ENCODE measurements around the gene AGPAT2. TPM values are rescaled to one million over a fixed set of nuclear protein-coding genes. Genes with fewer than 3 reads are reported as not detected.

AGPAT2 gene
- total and polyA plus RNA-seq, 2 donors (not counting 1 experiment from before 2014, with no cell fraction given) = 25.1 to 28.4 TPM

DNA sequence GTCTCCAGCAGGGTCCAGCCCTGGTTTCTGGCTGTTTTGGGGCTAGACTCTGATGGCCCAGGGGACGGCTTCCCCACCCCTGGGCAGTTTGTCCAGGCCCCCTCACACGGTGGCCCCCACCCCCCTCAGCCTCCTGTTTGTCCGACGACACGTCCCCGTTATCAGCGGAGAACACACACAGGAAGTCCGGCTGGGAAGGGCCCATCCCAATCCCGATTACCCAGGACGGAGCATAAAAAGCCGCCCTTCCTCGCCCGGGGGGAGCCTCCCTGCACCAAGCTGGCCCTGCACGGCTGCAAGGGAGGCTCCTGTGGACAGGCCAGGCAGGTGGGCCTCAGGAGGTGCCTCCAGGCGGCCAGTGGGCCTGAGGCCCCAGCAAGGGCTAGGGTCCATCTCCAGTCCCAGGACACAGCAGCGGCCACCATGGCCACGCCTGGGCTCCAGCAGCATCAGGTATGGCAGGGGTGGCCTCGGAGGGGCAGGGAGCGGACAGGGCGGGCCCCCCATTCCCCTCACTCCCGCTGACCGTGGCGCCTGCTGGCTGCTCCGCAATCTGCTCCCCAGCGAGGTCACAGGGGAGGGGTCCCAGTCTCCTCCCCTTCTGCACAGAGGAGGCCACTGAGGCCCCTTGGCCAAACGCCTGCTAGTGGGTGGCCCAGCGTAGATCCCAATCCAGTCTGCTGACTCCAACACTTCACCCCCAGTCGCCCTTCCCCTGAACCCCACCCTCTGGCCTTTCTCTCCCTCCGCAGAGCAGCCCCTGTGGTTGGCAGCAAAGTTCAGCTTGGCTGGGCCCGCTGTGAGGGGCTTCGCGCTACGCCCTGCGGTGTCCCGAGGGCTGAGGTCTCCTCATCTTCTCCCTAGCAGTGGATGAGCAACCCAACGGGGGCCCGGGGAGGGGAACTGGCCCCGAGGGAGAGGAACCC, 24.3 kb downstream of the AGPAT2 start, which contains the start of gene EGFL7:
EGFL7 (plus strand) TSS at position 261 of the 926 bp plus-strand sequence. CDS start 5,367 bp downstream, outside the sequence.
- H2AFZ ChIP-seq (ENCODE audit: insufficient read depth, low read depth, low read length, poor library complexity, severe bottlenecking) = no peak within 1 kb of the TSS
- no peaks in the 10 kb centered on the region for H3K36me3 ChIP-seq (replicated peaks in 1 of 2; ENCODE audit: control extremely low read depth in 1 of 2, control insufficient read depth in 1 of 2, extremely low read depth in 1 of 2, insufficient read depth in 2 of 2, low read length in 1 of 2)
- no peak for DNase-seq
- H3K27ac Mint-ChIP-seq = no peak within 1 kb of the TSS
- CTCF ChIA-PET = interaction anchor here (1.5 kb wide), 1 partner anchor 9 kb away, joined by 6 read pairs; no protein-coding TSS in a partner anchor
- H3K27ac ChIP-seq (ENCODE audit: low read length in 2 of 2) = no peak within 1 kb of the TSS
- intact Hi-C loops (cut with micrococcal nuclease) = loop anchor here (10.0 kb wide), 1 partner anchor 52 kb away; the partner anchor contains the start of gene DIPK1B
- TF ChIP-seq EZH2 (IDR thresholded peaks at IDR 0.05; ENCODE audit: borderline replicate concordance, insufficient read depth, low read depth, low read length, poor library complexity, severe bottlenecking) = no peak
- TF ChIP-seq, protein P1, sequence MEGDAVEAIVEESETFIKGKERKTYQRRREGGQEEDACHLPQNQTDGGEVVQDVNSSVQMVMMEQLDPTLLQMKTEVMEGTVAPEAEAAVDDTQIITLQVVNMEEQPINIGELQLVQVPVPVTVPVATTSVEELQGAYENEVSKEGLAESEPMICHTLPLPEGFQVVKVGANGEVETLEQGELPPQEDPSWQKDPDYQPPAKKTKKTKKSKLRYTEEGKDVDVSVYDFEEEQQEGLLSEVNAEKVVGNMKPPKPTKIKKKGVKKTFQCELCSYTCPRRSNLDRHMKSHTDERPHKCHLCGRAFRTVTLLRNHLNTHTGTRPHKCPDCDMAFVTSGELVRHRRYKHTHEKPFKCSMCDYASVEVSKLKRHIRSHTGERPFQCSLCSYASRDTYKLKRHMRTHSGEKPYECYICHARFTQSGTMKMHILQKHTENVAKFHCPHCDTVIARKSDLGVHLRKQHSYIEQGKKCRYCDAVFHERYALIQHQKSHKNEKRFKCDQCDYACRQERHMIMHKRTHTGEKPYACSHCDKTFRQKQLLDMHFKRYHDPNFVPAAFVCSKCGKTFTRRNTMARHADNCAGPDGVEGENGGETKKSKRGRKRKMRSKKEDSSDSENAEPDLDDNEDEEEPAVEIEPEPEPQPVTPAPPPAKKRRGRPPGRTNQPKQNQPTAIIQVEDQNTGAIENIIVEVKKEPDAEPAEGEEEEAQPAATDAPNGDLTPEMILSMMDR (IDR thresholded peaks at IDR 0.05) = no peak
- ATAC-seq (ENCODE audit: low read depth) = no peak
- no peaks in the 10 kb centered on the region for H3K9me3 Mint-ChIP-seq (ENCODE audit: insufficient read depth)
- POLR2A ChIA-PET = no interaction called here
- 46% methylated on average over 37 of the region's 38 CpGs for WGBS (ENCODE audit: insufficient coverage)
- H4K20me1 ChIP-seq (ENCODE audit: control insufficient read depth, insufficient read depth, low read length, poor library complexity, severe bottlenecking) = no peaks in the 10 kb centered on the region
- peaks cover 0 to 27% (median 0%) of the 10 kb centered on the region in 3 donors for H3K9me3 ChIP-seq (ENCODE audit: control extremely low read depth in 1 of 3, control insufficient read depth in 2 of 3, insufficient read depth in 1 of 3, low read length in 2 of 3)
- no peak within 1 kb of the TSS for H3K9ac ChIP-seq (ENCODE audit: low read length)
- H3K79me2 ChIP-seq (ENCODE audit: control insufficient read depth, insufficient read depth, low read length) = no peaks in the 10 kb centered on the region
- H3K4me1 Mint-ChIP-seq = peaks cover 16% of the 10 kb centered on the region
- H3K4me2 ChIP-seq (replicated peaks; ENCODE audit: low read depth, low read length, poor library complexity, severe bottlenecking) = no peak within 1 kb of the TSS
- no peak within 1 kb of the TSS for H3K4me3 Mint-ChIP-seq
- peaks cover 23 to 33% of the 10 kb centered on the region in 2 donors for H3K4me1 ChIP-seq (ENCODE audit: control insufficient read depth in 2 of 2, insufficient read depth in 2 of 2, low read length in 2 of 2)
- H3K4me3 ChIP-seq (ENCODE audit: control extremely low read depth in 1 of 5, extremely low read depth in 1 of 5, insufficient read depth in 1 of 5, low read depth in 2 of 5, low read length in 4 of 5) = no peak within 1 kb of the TSS
- H3K27me3 Mint-ChIP-seq = peaks cover 23% of the 10 kb centered on the region
- H3K27me3 ChIP-seq (replicated peaks in 1 of 4; ENCODE audit: control extremely low read depth in 1 of 4, control insufficient read depth in 3 of 4, insufficient read depth in 4 of 4, low read length in 3 of 4) = peaks cover 0 to 88% (median 46%) of the 10 kb centered on the region in 4 experiments

DNA sequence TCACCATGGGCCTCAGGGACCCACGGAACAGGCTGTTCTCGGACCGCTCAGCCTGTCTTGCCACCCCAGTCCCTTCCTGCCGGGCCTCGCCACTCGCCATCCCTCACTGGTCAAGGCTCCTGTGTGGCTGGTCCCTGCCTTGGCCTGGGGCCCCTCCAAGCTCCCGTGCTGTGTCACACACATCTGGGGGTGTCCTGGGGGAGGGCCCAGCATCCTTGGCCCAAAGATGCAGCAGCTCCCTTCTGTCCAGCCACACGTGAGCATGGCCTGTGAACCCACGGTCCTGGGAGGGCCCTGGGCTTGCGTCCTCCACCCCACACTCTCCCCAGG, 25.0 kb downstream of the AGPAT2 start:
- Histone ChIP-seq H3K4me1 (ENCODE audit: control insufficient read depth in 2 of 2, insufficient read depth in 2 of 2, low read length in 2 of 2) (peaks cover 27 to 40% of the 10 kb centered on the region in 2 donors), H3K9me3 (ENCODE audit: control extremely low read depth in 1 of 3, control insufficient read depth in 2 of 3, insufficient read depth in 1 of 3, low read length in 2 of 3) (peaks cover 0 to 33% (median 0%) of the 10 kb centered on the region in 3 donors), H2AFZ (ENCODE audit: insufficient read depth, low read depth, low read length, poor library complexity, severe bottlenecking) (no peak overlapping the region), H3K4me2 (replicated peaks; ENCODE audit: low read depth, low read length, poor library complexity, severe bottlenecking) (no peak overlapping the region), H3K9ac (ENCODE audit: low read length) (no peak overlapping the region), H3K27ac (ENCODE audit: low read length in 2 of 2) (no peak overlapping the region), H3K79me2 (ENCODE audit: control insufficient read depth, insufficient read depth, low read length) (no peaks in the 10 kb centered on the region), H4K20me1 (ENCODE audit: control insufficient read depth, insufficient read depth, low read length, poor library complexity, severe bottlenecking) (no peaks in the 10 kb centered on the region), H3K27me3 (replicated peaks in 1 of 4; ENCODE audit: control extremely low read depth in 1 of 4, control insufficient read depth in 3 of 4, insufficient read depth in 4 of 4, low read length in 3 of 4) (peaks cover 0 to 90% (median 50%) of the 10 kb centered on the region in 4 experiments), H3K4me3 (ENCODE audit: control extremely low read depth in 1 of 5, extremely low read depth in 1 of 5, insufficient read depth in 1 of 5, low read depth in 2 of 5, low read length in 4 of 5) (no peak overlapping the region), H3K36me3 (replicated peaks in 1 of 2; ENCODE audit: control extremely low read depth in 1 of 2, control insufficient read depth in 1 of 2, extremely low read depth in 1 of 2, insufficient read depth in 2 of 2, low read length in 1 of 2) (no peaks in the 10 kb centered on the region)
- Mint-ChIP-seq H3K27me3 (peaks cover 26% of the 10 kb centered on the region), H3K27ac (no peak overlapping the region), H3K4me3 (no peak overlapping the region), H3K9me3 (ENCODE audit: insufficient read depth) (no peaks in the 10 kb centered on the region), H3K4me1 (peaks cover 20% of the 10 kb centered on the region)
- CTCF ChIA-PET = interaction anchor here (1.5 kb wide), 1 partner anchor 9 kb away, joined by 6 read pairs; no protein-coding TSS in a partner anchor
- ATAC-seq (ENCODE audit: low read depth) (no peak), DNase-seq (no peak)
- 61% methylated on average over 10 of the region's 10 CpGs for WGBS (ENCODE audit: insufficient coverage)
- no peak for TF ChIP-seq EZH2 (IDR thresholded peaks at IDR 0.05; ENCODE audit: borderline replicate concordance, insufficient read depth, low read depth, low read length, poor library complexity, severe bottlenecking)
- TF ChIP-seq, protein P1 (IDR thresholded peaks at IDR 0.05) = no peak
- POLR2A ChIA-PET = no interaction called here
- intact Hi-C loops (cut with micrococcal nuclease) = loop anchor here (10.0 kb wide), 1 partner anchor 53 kb away; the partner anchor contains the start of gene DIPK1B

All from B cell (primary cell).